ENCODE results near the gene TGFB2. TPM values are rescaled to one million over a fixed set of nuclear protein-coding genes. Genes with fewer than 3 reads are reported as not detected.

The TGFB2 gene
- total RNA-seq, 4 donors from 2014 or later, result 4.9 to 43.2 (median 12.0) TPM

- Histone ChIP-seq H3K9me3 (no peaks in the 10 kb centered on the region), H3K36me3 (no peaks in the 10 kb centered on the region), H3K27ac (no peak overlapping the region), H3K27me3 (no peaks in the 10 kb centered on the region), H3K4me1 (no peaks in the 10 kb centered on the region), H3K4me3 (no peak overlapping the region)
- no peak for TF ChIP-seq POLR2A (IDR thresholded peaks at IDR 0.05)
- no peak for TF ChIP-seq CTCF (IDR thresholded peaks at IDR 0.05)
- DNase-seq, result no peak
- intact Hi-C loops (cut with DNase I; ENCODE audit: low total_unique reads), result no loop called here
Measured at GRCh38 chr1:218332416-218332815, 12.7 kb upstream of the TGFB2 start.

GRCh38 chr1:218336328-218336727, 8.8 kb upstream of the TGFB2 start:
- no peaks in the 10 kb centered on the region for H3K9me3 ChIP-seq
- intact Hi-C loops (cut with DNase I; ENCODE audit: low total_unique reads), result no loop called here
- no peaks in the 10 kb centered on the region for H3K4me1 ChIP-seq
- no peak overlapping the region for H3K4me3 ChIP-seq
- H3K27me3 ChIP-seq, result no peaks in the 10 kb centered on the region
- no peak overlapping the region for H3K27ac ChIP-seq
- no peak for TF ChIP-seq CTCF (IDR thresholded peaks at IDR 0.05)
- TF ChIP-seq POLR2A (IDR thresholded peaks at IDR 0.05), result no peak
- H3K36me3 ChIP-seq, result no peaks in the 10 kb centered on the region
- DNase-seq, result no peak

GRCh38 chr1:218339267-218339831, 5.8 kb upstream of the TGFB2 start:
- Histone ChIP-seq H3K27ac (no peak overlapping the region), H3K4me1 (no peaks in the 10 kb centered on the region), H3K9me3 (no peaks in the 10 kb centered on the region), H3K36me3 (no peaks in the 10 kb centered on the region), H3K4me3 (no peak overlapping the region), H3K27me3 (no peaks in the 10 kb centered on the region)
- intact Hi-C loops (cut with DNase I; ENCODE audit: low total_unique reads), result no loop called here
- TF ChIP-seq POLR2A (IDR thresholded peaks at IDR 0.05), result no peak
- peak; percentile 64 to 74 (median 70) for TF ChIP-seq CTCF (IDR thresholded peaks at IDR 0.05)
- no peak for DNase-seq

GRCh38 chr1:218341325-218341724, 3.8 kb upstream of the TGFB2 start:
- no peak for TF ChIP-seq POLR2A (IDR thresholded peaks at IDR 0.05)
- TF ChIP-seq CTCF (IDR thresholded peaks at IDR 0.05), result no peak
- intact Hi-C loops (cut with DNase I; ENCODE audit: low total_unique reads), result no loop called here
- no peaks in the 10 kb centered on the region for H3K36me3 ChIP-seq

GRCh38 chr1:218342091-218342490, 3.0 kb upstream of the TGFB2 start:
- H3K9me3 ChIP-seq, result no peaks in the 10 kb centered on the region
- no peak overlapping the region for H3K4me3 ChIP-seq
- H3K36me3 ChIP-seq, result no peaks in the 10 kb centered on the region
- no peak overlapping the region for H3K27ac ChIP-seq
- no peak for TF ChIP-seq CTCF (IDR thresholded peaks at IDR 0.05)
- no peak for TF ChIP-seq POLR2A (IDR thresholded peaks at IDR 0.05)
- H3K27me3 ChIP-seq, result no peaks in the 10 kb centered on the region
- intact Hi-C loops (cut with DNase I; ENCODE audit: low total_unique reads), result no loop called here
- DNase-seq, result no peak
- H3K4me1 ChIP-seq, result no peaks in the 10 kb centered on the region

More at GRCh38 chr1:218341325-218341724, 3.8 kb upstream of the TGFB2 start:
- H3K27me3 ChIP-seq, result no peaks in the 10 kb centered on the region
- H3K9me3 ChIP-seq, result no peaks in the 10 kb centered on the region
- no peak overlapping the region for H3K4me3 ChIP-seq
- H3K27ac ChIP-seq, result no peak overlapping the region
- no peak for DNase-seq
- no peaks in the 10 kb centered on the region for H3K4me1 ChIP-seq

All from uterus (tissue), 4 donors.